ENCODE measurements around the gene XCL2. TPM values are rescaled to one million over a fixed set of nuclear protein-coding genes. Genes with fewer than 3 reads are reported as not detected.

Gene XCL2
- total RNA-seq, 1 experiment from 2014 or later: not detected

DNA sequence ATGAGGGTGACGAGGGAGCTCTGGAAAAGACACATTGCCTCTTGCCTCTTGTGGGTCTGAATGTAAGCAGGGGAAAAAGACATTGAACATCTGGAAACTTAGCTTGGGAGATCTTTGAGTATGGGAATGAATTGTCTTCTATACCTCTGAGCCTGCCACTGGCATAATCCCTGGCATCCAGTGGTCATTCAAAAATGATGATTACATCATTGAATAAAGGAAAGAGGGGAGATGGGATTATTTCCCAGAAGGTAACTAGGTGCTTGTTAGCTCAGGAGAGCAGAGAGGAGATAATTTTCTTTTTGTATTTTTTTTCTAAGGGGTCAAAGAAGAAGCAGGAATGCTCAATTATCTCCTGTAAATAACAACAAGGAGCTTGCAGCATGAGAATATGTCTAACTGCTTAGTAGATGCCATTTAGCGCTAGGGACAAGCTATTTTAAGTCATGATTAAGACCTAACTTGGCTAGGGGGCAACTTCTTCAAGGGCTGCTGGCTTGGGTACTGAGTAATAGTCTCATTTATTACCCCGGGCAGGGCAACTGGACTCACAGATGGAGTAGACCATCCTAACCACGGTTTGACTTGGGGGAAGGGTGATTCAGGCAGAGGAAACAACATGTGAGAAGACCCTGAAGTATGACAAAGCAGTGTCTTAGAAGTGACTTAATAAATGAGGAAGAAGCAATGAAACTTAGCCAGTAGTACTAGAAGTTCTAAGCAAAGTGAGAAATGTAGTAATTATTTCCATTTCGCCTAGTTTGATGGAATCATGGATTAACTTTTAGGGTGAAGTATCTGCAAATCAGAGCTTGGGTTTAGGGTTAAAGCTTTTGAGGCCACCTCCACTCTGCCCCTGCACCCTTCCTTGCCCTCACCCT is 11.0 kb upstream of the XCL2 start:
- DNase-seq (ENCODE audit: low read depth, low spot score): no peak
- intact Hi-C loops (cut with micrococcal nuclease): no loop called here
- Histone ChIP-seq H3K9me3 (ENCODE audit: control insufficient read depth in 1 of 2, insufficient read depth in 1 of 2, low read depth in 1 of 2, low read length in 2 of 2) (no peaks in the 10 kb centered on the region), H3K36me3 (ENCODE audit: control insufficient read depth in 1 of 2, insufficient read depth in 2 of 2, low read length in 2 of 2) (no peaks in the 10 kb centered on the region), H3K4me1 (ENCODE audit: control insufficient read depth in 1 of 2, insufficient read depth in 2 of 2, low read length in 2 of 2) (no peaks in the 10 kb centered on the region), H3K27ac (ENCODE audit: low read depth, low read length) (no peak overlapping the region), H3K9ac (ENCODE audit: low read length) (no peak overlapping the region), H3K4me3 (replicated peaks in 1 of 2; ENCODE audit: low read depth in 1 of 2, low read length in 2 of 2) (no peak overlapping the region), H3K4me2 (ENCODE audit: low read length) (no peak overlapping the region), H3K9me2 (ENCODE audit: insufficient read depth) (no peaks in the 10 kb centered on the region), H3K79me2 (ENCODE audit: insufficient read depth, low read length) (no peaks in the 10 kb centered on the region), H4K20me1 (ENCODE audit: insufficient read depth) (no peaks in the 10 kb centered on the region), H3K27me3 (ENCODE audit: insufficient read depth, low read length) (no peaks in the 10 kb centered on the region), H2AFZ (ENCODE audit: low read depth, low read length, poor library complexity, severe bottlenecking) (no peak overlapping the region)
- ChIA-PET RAD21 (ENCODE audit: low non-redundant PET in 1 of 2, low total read pairs in 2 of 2, uncharacterized antibody in 2 of 2, unreplicated experiment in 2 of 2) (no interaction called here), CTCF (no interaction called here), POLR2A (no interaction called here)
- no peak for TF ChIP-seq FOSL1 (IDR thresholded peaks at IDR 0.05; ENCODE audit: low read depth)
- TF ChIP-seq, protein P1, sequence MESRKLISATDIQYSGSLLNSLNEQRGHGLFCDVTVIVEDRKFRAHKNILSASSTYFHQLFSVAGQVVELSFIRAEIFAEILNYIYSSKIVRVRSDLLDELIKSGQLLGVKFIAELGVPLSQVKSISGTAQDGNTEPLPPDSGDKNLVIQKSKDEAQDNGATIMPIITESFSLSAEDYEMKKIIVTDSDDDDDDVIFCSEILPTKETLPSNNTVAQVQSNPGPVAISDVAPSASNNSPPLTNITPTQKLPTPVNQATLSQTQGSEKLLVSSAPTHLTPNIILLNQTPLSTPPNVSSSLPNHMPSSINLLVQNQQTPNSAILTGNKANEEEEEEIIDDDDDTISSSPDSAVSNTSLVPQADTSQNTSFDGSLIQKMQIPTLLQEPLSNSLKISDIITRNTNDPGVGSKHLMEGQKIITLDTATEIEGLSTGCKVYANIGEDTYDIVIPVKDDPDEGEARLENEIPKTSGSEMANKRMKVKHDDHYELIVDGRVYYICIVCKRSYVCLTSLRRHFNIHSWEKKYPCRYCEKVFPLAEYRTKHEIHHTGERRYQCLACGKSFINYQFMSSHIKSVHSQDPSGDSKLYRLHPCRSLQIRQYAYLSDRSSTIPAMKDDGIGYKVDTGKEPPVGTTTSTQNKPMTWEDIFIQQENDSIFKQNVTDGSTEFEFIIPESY (IDR thresholded peaks at IDR 0.05; ENCODE audit: extremely low read depth, insufficient replicate concordance, low read length): no peak
- no TSS peak for BruUV-seq (replicated peaks)
- ATAC-seq: no peak

DNA sequence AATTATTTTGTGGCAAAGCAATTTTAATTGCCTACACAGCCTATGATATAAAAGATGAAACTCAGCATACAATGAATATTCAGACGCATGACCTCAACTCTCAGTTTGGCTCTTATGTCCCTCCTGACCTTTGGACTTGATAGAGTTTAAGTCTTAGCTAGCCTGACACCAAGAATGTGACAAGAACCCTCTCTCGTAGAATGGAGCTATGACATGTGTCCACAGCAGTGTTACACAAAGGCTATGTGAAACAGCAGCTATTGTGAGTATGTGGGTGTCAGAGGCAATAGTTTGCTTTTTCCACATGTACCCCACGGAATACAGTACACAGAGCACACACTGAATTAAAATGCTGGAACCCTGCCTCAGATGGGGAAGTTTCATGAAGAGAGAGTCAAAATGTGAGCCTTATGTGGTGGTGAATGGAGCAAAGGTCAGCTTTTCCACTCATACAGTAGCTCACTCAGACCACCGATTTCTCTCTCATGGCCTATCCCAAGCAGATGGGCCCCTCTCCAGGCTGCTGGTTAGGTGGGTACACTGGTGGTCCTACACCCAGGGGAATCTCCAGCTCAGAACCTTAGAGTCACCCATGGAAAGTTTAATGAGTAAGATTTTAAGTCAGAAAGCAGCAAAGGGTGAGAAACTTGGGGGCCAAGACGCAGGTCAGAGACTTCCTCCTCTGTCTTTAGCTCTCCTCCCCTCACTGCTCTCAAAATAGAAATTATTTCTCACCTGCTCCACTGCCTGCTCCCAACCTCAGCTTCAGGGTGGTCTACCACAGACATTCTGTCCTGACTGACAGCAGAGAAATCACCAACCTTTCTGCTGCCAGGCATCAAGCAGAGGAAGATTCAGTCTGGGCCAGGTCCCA is 10.1 kb upstream of the XCL2 start:
- ChIA-PET CTCF (no interaction called here), RAD21 (ENCODE audit: low non-redundant PET in 1 of 2, low total read pairs in 2 of 2, uncharacterized antibody in 2 of 2, unreplicated experiment in 2 of 2) (no interaction called here), POLR2A (no interaction called here)
- Histone ChIP-seq H2AFZ (ENCODE audit: low read depth, low read length, poor library complexity, severe bottlenecking) (no peak overlapping the region), H3K9ac (ENCODE audit: low read length) (no peak overlapping the region), H3K27ac (ENCODE audit: low read depth, low read length) (no peak overlapping the region), H3K4me3 (replicated peaks in 1 of 2; ENCODE audit: low read depth in 1 of 2, low read length in 2 of 2) (no peak overlapping the region), H3K27me3 (ENCODE audit: insufficient read depth, low read length) (no peaks in the 10 kb centered on the region), H3K79me2 (ENCODE audit: insufficient read depth, low read length) (no peaks in the 10 kb centered on the region), H3K9me3 (ENCODE audit: control insufficient read depth in 1 of 2, insufficient read depth in 1 of 2, low read depth in 1 of 2, low read length in 2 of 2) (no peaks in the 10 kb centered on the region), H3K9me2 (ENCODE audit: insufficient read depth) (no peaks in the 10 kb centered on the region), H3K4me2 (ENCODE audit: low read length) (no peak overlapping the region), H4K20me1 (ENCODE audit: insufficient read depth) (no peaks in the 10 kb centered on the region), H3K36me3 (ENCODE audit: control insufficient read depth in 1 of 2, insufficient read depth in 2 of 2, low read length in 2 of 2) (no peaks in the 10 kb centered on the region), H3K4me1 (ENCODE audit: control insufficient read depth in 1 of 2, insufficient read depth in 2 of 2, low read length in 2 of 2) (no peaks in the 10 kb centered on the region)
- BruUV-seq (replicated peaks): no TSS peak
- no peak for ATAC-seq
- no peak for TF ChIP-seq TCF7L2 (IDR thresholded peaks at IDR 0.05; ENCODE audit: borderline replicate concordance, extremely low read depth, insufficient read depth, insufficient read length)
- TF ChIP-seq YY1 (IDR thresholded peaks at IDR 0.05; ENCODE audit: extremely low read depth, insufficient replicate concordance, low read depth, low read length): no peak
- no peak for DNase-seq (ENCODE audit: low read depth, low spot score)
- intact Hi-C loops (cut with micrococcal nuclease): no loop called here

All from HCT116 (cell line).